H1 (cell line): ENCODE measurements around the gene TPD52L1. TPM values are rescaled to one million over a fixed set of nuclear protein-coding genes. Genes with fewer than 3 reads are reported as not detected.

Experiments
- BRCA1 ChIP-seq: IDR thresholded peaks from 2 replicates; pipeline ENCODE4 v1.6.1; 2012; ENCODE audit warnings: low read depth, low read length, improper control_type of control experiment
- CBX5 ChIP-seq: fragments of 300-800, 300-1000 bp; sonication (generic); IDR thresholded peaks from 2 replicates; pipeline ENCODE4 v1.7.1; 2016; ENCODE audit warnings: antibody characterized with exemption, low read length, low read depth
- CHD7 ChIP-seq: fragments of 300-600 bp; sonication (generic); IDR thresholded peaks from 2 replicates; pipeline ENCODE4 v1.7.1; 2012; ENCODE audit warnings: low read length, moderate library complexity, mild to moderate bottlenecking, inconsistent platforms; ENCODE audit not compliant: insufficient replicate concordance
- EGR1 ChIP-seq: IDR thresholded peaks from 2 replicates; pipeline ENCODE4 v1.6.1; 2011; ENCODE audit warnings: low read depth, low read length, borderline replicate concordance
- RAD21 ChIP-seq, 2 experiments: IDR thresholded peaks in 1 of 2; conservative IDR thresholded peaks in 1 of 2; 2 replicates each; pipeline ENCODE4 v1.6.1; 2011; ENCODE audit warnings: low read depth in 2 of 2, low read length in 2 of 2, improper control_type of control experiment in 1 of 2, inconsistent platforms in 1 of 2, mild to moderate bottlenecking in 1 of 2, moderate library complexity in 1 of 2
- SIX5 ChIP-seq: IDR thresholded peaks from 2 replicates; pipeline ENCODE4 v1.6.1; 2011; ENCODE audit warnings: mild to moderate bottlenecking, low read depth, low read length
- SP2 ChIP-seq: IDR thresholded peaks from 2 replicates; pipeline ENCODE4 v1.6.1; 2012; ENCODE audit warnings: mild to moderate bottlenecking, low read length, inconsistent platforms
- SUZ12 ChIP-seq: fragments of 200-600 bp; sonication (generic); IDR thresholded peaks from 2 replicates; pipeline ENCODE4 v1.6.1; 2012; ENCODE audit warnings: mild to moderate bottlenecking, inconsistent platforms, low read length, moderate library complexity, mixed read lengths
- TBP ChIP-seq: IDR thresholded peaks from 2 replicates; pipeline ENCODE4 v1.6.1; 2011; ENCODE audit warnings: low read depth, low read length, improper control_type of control experiment
- polyA plus RNA-seq, 7 experiments: library from polyadenylated mRNA; depleted of rRNA in 3 of 7; stranded (reverse) in 5 of 7; unstranded in 2 of 7; fragments of >200 nt in 5 of 7; fragments of 200-250 nt in 2 of 7; gene quantifications; 1 replicate in 5 of 7; 2 replicates in 1 of 7; 4 replicates in 1 of 7; pipeline versions ENCODE4 v1.2.1 to v1.2.3, GENCODE V29; 2011 to 2013; ENCODE audit warnings: missing spikeins in 2 of 7, mixed read lengths in 2 of 7
- total RNA-seq: library from RNA; stranded (reverse); fragmentation: NEBNext Ultra II Directional; extraction: Animal tissue kit (Norgen Biotek cat#: 25700); gene quantifications from 2 replicates; pipeline ENCODE4 v1.2.1, GENCODE V29; 2021

TPD52L1 gene
- total and polyA plus RNA-seq, 2 of the 8 experiments (the other 6 are each of a cell fraction or from before 2014, with no cell fraction given), result 7.4 to 14.2 TPM

GRCh38 chr6:125301435-125302391 lies 148.1 kb downstream of the TPD52L1 start, which contains the start of gene HDDC2 (continued):
- TF ChIP-seq CHD7 (no peak), SP2 (no peak), EGR1 (peak; percentile 82), TBP (peak; percentile 54; the same call in 1 of the 2 replicates), BRCA1 (no peak), SUZ12 (no peak), CBX5 (no peak), RAD21 (IDR thresholded peaks at IDR 0.05 in 1 of 2, conservative IDR thresholded peaks at IDR 0.05 in 1 of 2; ENCODE audit: low read depth in 2 of 2, low read length in 2 of 2) (0 out of 4 replicates have a peak, but pooled peaks of 1 of the 2 experiments have one; percentile 4), SIX5 (no peak)
